ENCODE measurements around the gene ST8SIA1.
A peak's percentile ranks its signal among the peaks of the same experiment; 100 is the strongest.

ST8SIA1 gene

GRCh38 chr12:22283006-22283506 lies 51.5 kb downstream of the ST8SIA1 start:
- peak; percentile 72 for DNase-seq (ENCODE audit: low read depth)

- DNase-seq (ENCODE audit: low read depth), result peak; percentile 44
Measured at GRCh38 chr12:22282283-22282682, 52.2 kb downstream of the ST8SIA1 start.

DNA sequence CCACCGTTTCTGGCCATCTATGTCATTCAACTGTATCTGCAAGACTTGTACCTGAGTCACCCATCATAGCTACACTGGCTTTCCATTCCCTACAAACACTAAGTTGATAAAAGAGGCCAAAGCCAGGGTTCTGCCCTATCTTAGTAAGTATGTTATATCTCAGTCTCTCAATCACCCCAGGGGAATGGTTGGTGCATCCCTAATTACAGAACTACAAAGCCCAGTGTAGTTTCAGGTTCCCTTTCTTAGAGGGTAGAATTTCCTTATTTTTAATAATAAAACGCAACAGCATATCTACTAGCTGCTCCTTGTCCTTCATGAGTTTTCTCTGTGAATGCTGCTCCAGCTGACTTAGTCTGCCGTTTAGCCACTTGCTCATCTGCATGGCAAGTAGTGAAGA lies 57.6 kb downstream of the ST8SIA1 start:
- no peak for DNase-seq (ENCODE audit: low read depth)

DNA sequence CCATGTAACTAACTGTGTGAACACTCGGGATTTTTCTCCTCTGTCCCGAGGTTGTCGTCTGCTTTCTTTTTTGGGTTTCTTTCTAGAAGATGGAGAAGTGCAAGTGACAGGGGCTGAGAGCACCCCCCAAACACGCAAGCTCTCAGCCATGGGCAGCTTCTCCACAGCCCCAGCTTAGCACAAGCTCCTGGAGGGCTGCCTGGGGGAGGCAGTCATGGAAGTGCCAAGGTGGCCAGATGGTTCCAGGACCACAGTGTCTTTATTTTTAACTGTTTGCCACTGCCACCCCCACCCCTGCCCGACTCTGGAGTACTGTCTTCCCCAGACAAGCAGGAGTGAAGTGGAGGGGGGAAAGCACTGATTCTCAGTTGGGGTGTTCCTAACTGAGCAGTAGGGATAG lies 58.2 kb downstream of the ST8SIA1 start:
- DNase-seq (ENCODE audit: low read depth), result no peak

DNA sequence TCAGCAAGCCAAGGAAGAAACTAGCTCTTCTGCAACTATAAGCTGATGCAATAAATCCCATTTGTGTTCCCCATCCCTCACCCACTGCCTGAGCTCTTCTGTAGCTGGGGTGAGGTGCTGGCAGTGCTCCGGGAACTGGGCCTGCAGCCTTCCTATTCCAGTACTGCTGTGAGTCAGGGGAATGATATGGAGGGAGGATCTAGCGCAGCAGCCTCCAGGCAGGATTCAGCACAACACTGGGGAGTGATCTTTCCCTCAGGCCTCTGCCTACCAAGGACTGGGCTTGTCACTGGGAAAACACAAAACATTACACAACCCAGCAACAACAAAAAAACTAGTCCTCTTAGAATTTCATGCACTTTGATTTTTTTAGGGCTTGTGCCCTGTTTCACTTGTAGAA lies 58.7 kb downstream of the ST8SIA1 start:
- DNase-seq (ENCODE audit: low read depth), result peak; percentile 100

DNA sequence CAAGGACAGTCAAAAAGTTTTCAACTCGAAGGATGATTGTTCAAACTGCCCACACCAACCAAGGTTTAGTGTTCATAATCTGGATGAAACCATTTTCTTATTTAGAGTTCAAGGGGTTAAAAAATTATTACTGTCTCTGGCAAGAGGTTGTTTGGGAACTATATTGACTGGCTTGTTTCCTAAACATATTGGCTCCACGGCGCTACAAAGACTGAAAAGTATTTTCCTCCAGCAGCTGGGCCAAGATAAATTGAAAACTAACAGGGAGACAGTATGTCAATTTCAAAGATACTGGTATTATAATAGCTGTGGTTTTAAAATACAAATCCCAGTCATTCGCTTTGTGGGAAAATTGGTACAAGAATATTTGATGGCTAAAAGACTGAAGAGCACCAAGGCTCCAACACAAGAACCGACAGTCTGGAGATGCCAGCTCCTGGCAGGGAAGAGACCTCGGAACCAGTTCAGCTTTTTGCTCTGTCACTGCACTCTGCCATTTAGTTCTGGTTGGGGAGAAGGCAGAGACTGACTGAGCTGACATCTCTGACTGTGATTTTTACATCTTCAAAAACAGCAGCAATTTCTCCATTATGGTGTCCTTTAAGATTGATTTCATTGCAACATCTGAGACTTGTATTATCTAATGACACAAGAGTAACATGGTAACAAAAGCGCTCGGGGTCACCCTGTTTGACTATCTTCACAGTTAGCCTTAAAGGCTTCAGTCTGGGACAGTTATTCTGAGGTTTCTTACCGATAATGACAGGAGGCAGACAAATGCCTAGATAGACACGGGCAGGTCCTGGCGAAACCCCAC lies 62.0 kb downstream of the ST8SIA1 start:
- DNase-seq (ENCODE audit: low read depth), result no peak

- DNase-seq (ENCODE audit: low read depth), result peak; percentile 87
Measured at GRCh38 chr12:22271023-22271422, 63.5 kb downstream of the ST8SIA1 start.

DNA sequence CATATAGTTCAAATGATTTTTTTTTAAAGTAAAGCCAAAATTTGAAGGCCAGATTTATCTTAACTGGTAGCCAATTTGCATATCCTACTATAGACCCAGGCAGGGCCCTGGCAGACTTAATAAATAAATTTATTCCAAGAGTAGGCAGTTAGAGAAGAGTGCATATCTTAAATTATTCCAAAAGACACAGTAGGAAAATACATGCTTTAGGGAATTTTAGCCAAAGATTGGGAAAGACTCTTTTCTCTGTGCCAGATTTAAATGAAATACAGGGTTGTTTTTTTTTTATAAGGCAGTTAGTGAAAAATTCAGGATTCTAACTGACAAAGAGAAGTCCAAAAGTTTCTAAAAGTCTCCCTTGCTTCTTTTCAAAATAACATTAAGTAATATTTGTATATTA lies 65.5 kb downstream of the ST8SIA1 start:
- no peak for DNase-seq (ENCODE audit: low read depth)

GRCh38 chr12:22268406-22268805 lies 66.1 kb downstream of the ST8SIA1 start:
- DNase-seq (ENCODE audit: low read depth), result no peak

- DNase-seq (ENCODE audit: low read depth), result no peak
Measured at GRCh38 chr12:22266101-22266500, 68.4 kb downstream of the ST8SIA1 start.

- no peak for DNase-seq (ENCODE audit: low read depth)
Measured at GRCh38 chr12:22264380-22264779, 70.1 kb downstream of the ST8SIA1 start.

DNA sequence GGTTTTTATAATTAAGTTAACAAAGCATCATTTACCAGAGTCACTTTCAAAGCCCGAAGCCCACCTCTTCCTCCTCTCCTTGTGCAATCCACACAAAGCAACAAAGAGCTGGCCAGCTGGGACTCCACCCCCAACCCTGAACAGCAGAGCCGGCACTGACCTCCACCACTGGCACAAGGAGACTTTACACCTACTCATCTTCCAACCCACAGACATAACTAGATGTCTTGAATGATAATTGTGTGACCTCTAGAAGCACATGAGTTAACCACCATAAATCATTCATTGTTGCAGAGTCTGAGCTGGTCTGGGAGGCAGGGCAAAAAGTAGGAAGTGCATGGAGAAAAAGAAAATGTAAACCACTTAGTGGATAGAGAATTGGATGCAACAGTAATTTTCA lies 72.2 kb downstream of the ST8SIA1 start:
- no peak for DNase-seq (ENCODE audit: low read depth)

DNA sequence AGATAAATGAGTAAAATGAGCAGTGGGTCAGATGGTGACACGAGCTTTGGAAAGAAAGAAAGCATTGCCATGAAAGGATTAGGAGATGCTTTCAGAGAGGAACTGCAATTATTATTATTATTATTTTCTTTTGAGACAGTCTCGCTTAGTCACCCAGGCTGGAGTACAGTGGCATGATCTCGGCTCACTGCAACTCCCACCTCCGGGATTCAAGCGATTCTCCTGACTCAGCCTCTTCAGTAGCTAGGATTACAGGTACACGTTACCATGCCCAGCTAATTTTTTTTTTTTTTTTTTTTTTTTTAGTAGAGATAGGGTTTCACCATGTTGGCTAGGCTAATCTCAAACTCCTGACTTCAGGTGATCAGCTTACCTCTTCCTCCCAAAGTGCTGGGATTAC lies 77.4 kb downstream of the ST8SIA1 start:
- DNase-seq (ENCODE audit: low read depth), result no peak

DNA sequence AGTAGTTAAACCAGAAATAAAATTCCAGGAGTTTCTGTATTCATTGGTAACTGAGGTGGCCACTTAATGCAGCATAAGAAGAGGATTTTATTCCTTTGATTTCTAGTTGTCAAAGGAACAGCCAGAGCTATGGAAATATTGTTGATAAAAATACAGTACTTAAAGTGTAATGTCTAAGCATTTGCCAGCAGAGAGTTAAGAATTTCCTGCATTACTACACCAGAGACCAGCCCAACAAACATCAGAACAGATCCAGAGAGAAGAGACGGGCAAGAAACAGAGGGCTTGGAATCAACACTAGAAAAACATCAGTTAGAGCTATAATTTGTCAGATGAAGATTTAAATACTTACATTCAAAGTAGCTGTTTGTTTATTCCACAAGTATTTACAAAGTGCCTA lies 77.9 kb downstream of the ST8SIA1 start:
- DNase-seq (ENCODE audit: low read depth), result no peak

- no peak for DNase-seq (ENCODE audit: low read depth)
Measured at GRCh38 chr12:22256041-22256441, 78.5 kb downstream of the ST8SIA1 start.

DNA sequence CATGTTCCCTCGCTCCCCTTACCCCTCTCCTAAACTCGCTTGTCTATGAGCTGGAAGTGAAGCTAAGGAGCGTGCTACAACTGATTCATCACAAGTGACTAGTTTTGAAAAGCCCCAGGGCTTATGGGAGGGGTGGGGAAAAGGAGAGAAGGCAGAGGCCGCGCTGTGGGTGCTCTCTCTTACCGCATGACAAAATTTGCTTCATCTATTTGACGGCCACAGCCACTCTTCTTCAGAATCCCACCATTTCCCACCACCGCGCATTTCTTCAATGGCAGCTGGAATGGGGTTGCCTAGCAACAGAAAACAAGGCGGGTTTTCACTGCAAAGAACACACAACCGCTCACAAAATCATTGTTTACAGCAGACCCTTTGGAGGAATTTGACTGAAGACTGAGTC lies 79.4 kb downstream of the ST8SIA1 start:
- no peak for DNase-seq (ENCODE audit: low read depth)

- no peak for DNase-seq (ENCODE audit: low read depth)
Measured at GRCh38 chr12:22254478-22254877, 80.0 kb downstream of the ST8SIA1 start.

DNA sequence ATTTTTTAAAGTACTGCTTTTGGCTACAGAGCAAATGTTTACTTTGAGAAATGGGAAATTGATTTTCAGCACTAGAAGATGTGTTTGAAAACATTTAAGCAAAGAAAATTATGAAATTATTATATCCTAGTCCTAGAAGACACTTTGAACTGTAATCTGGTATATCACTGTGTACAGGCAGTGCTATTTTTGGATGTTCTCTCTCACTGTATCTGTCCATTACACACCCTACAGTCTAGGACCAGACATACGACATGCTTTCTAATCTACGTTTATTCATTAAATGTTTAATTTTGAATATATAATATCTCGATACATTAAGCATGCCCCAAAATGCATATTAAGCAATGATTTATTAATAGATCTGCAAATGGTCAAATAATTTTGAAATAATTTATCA lies 82.5 kb downstream of the ST8SIA1 start:
- DNase-seq (ENCODE audit: low read depth), result no peak

GRCh38 chr12:22250762-22251161 lies 83.7 kb downstream of the ST8SIA1 start:
- DNase-seq (ENCODE audit: low read depth), result no peak

GRCh38 chr12:22248571-22249115 lies 85.9 kb downstream of the ST8SIA1 start:
- DNase-seq (ENCODE audit: low read depth), result no peak

GRCh38 chr12:22248121-22248520 lies 86.4 kb downstream of the ST8SIA1 start:
- no peak for DNase-seq (ENCODE audit: low read depth)

GRCh38 chr12:22246217-22246846 lies 88.2 kb downstream of the ST8SIA1 start:
- DNase-seq (ENCODE audit: low read depth), result no peak

GRCh38 chr12:22242726-22243125 lies 91.8 kb downstream of the ST8SIA1 start:
- DNase-seq (ENCODE audit: low read depth), result no peak

Data from GM04503 (cell line).